MM.1S (cell line): ENCODE results near the gene RMND1.
"Not testable (repeated sequence)": the region's sequence is repeated elsewhere in the genome, so short reads cannot be mapped to it uniquely, and the experiment has no call there.

Experiments used
- DNase-seq: peaks from one replicate; pipeline ENCODE4 v3.0.0-alpha.2; 2015
- H2AFZ ChIP-seq: fragments of 300-600 bp; sonication (generic); 2 replicates; pipeline ENCODE4 v1.6.0; 2016; ENCODE audit warnings: antibody characterized with exemption, low read length
- H3F3A ChIP-seq: fragments of 300-600 bp; sonication (generic); 2 replicates; pipeline ENCODE4 v1.6.1; 2016; ENCODE audit warnings: mild to moderate bottlenecking, antibody characterized with exemption, low read length, moderate library complexity, mixed read lengths; ENCODE audit not compliant: insufficient read depth
- H3K27ac ChIP-seq: fragments of 300-600 bp; sonication (generic); 2 replicates; pipeline ENCODE4 v1.5.1; 2016; ENCODE audit warnings: mild to moderate bottlenecking, low read length
- H3K27me3 ChIP-seq: fragments of 300-600 bp; sonication (generic); replicated peaks from 2 replicates; pipeline ENCODE4 v1.6.0; 2016; ENCODE audit warnings: low read length; ENCODE audit not compliant: insufficient read depth
- H3K36me3 ChIP-seq: fragments of 300-600 bp; sonication (generic); replicated peaks from 2 replicates; pipeline ENCODE4 v1.6.1; 2016; ENCODE audit warnings: mild to moderate bottlenecking, low read length, mixed read lengths; ENCODE audit not compliant: insufficient read depth
- H3K4me1 ChIP-seq: fragments of 300-600 bp; sonication (generic); 2 replicates; pipeline ENCODE4 v1.6.1; 2016; ENCODE audit warnings: low read length, mixed read lengths
- H3K4me2 ChIP-seq: fragments of 300-600 bp; sonication (generic); 2 replicates; pipeline ENCODE4 v1.6.0; 2016; ENCODE audit warnings: low read depth, low read length
- H3K4me3 ChIP-seq: fragments of 300-600 bp; sonication (generic); 2 replicates; pipeline ENCODE4 v1.5.1; 2016; ENCODE audit warnings: low read length, mixed read lengths
- H3K79me2 ChIP-seq: fragments of 300-600 bp; sonication (generic); 2 replicates; pipeline ENCODE4 v1.6.1; 2016; ENCODE audit warnings: mixed run types, low read length, mixed read lengths
- H3K9ac ChIP-seq: fragments of 300-600 bp; sonication (generic); 2 replicates; pipeline ENCODE4 v1.6.1; 2016; ENCODE audit warnings: low read length, mixed read lengths
- H3K9me2 ChIP-seq: fragments of 300-600 bp; sonication (generic); replicated peaks from 2 replicates; pipeline ENCODE4 v1.6.1; 2016; ENCODE audit warnings: mild to moderate bottlenecking, low read length, mixed read lengths; ENCODE audit not compliant: insufficient read depth
- H3K9me3 ChIP-seq: fragments of 300-600 bp; sonication (generic); replicated peaks from 2 replicates; pipeline ENCODE4 v1.6.1; 2016; ENCODE audit warnings: mild to moderate bottlenecking, low read length, mixed read lengths; ENCODE audit not compliant: insufficient read depth
- H4K20me1 ChIP-seq: fragments of 300-600 bp; sonication (generic); 2 replicates; pipeline ENCODE4 v1.6.1; 2016; ENCODE audit warnings: mild to moderate bottlenecking, low read length, moderate library complexity, mixed read lengths; ENCODE audit not compliant: insufficient read depth
- EZH2 ChIP-seq: fragments of 300-600 bp; sonication (generic); optimal IDR thresholded peaks from 2 replicates; pipeline ENCODE3; 2017; ENCODE audit warnings: low read depth, mild to moderate bottlenecking, antibody characterized with exemption, low read length, mixed read lengths
- EZH2phosphoT487 ChIP-seq: fragments of 300-600 bp; sonication (generic); IDR thresholded peaks from 2 replicates; pipeline ENCODE4 v1.6.1; 2018; ENCODE audit warnings: antibody characterized with exemption, low read length
- TF ChIP-seq, protein P1 (sequence below): fragments of 300-600 bp; sonication (generic); IDR thresholded peaks from 2 replicates; pipeline ENCODE4 v1.5.1; 2016; ENCODE audit warnings: antibody characterized with exemption, low read length, mixed read lengths

RMND1 gene

DNA sequence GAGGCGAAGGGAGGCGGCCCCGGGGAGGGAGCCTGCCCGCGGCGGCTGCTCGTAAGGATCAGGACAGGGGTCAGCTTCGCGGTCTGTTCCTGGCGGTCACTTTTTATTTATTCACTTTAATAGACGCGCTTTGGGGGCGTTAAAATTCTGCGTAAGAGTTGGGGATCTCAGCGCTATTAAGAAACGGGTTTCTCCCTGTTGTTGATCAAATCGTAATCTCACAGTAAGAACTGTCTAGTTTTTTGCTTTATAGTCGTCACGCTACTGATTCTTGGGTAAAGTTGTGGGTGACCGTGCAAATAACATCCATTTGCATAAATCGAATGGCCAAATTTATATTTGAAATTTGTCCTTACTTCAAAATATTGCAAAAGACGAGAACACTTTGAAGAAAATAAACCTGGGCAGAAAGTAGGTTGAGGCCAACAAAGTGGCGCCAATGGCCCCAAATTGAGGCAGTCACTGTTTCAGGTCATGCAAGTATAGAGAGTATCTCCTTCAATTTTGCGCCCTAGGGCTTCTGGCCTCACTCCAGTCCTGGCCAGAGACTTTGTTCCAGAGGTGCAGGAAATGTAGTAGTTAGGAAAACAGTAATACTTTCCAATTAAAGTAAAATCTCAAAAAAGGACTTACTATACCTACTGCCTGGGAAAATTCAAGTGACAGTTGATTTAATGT is 963 bp upstream of the RMND1 start:
- peaks cover 30% of the 10 kb centered on the region for H3K79me2 ChIP-seq
- no peaks in the 10 kb centered on the region for H3F3A ChIP-seq
- no peaks in the 10 kb centered on the region for H3K27me3 ChIP-seq
- H4K20me1 ChIP-seq: no peaks in the 10 kb centered on the region
- H3K9me2 ChIP-seq: no peaks in the 10 kb centered on the region
- H3K4me2 ChIP-seq: peak overlapping the region; percentile 66
- H3K9me3 ChIP-seq: no peaks in the 10 kb centered on the region
- H2AFZ ChIP-seq: peak overlapping the region; percentile 86
- no peaks in the 10 kb centered on the region for H3K36me3 ChIP-seq
- peak overlapping the region; percentile 79; the same call in 1 of the 2 replicates for H3K27ac ChIP-seq
- no peaks in the 10 kb centered on the region for H3K4me1 ChIP-seq
- no peak for TF ChIP-seq EZH2
- TF ChIP-seq, protein P1, sequence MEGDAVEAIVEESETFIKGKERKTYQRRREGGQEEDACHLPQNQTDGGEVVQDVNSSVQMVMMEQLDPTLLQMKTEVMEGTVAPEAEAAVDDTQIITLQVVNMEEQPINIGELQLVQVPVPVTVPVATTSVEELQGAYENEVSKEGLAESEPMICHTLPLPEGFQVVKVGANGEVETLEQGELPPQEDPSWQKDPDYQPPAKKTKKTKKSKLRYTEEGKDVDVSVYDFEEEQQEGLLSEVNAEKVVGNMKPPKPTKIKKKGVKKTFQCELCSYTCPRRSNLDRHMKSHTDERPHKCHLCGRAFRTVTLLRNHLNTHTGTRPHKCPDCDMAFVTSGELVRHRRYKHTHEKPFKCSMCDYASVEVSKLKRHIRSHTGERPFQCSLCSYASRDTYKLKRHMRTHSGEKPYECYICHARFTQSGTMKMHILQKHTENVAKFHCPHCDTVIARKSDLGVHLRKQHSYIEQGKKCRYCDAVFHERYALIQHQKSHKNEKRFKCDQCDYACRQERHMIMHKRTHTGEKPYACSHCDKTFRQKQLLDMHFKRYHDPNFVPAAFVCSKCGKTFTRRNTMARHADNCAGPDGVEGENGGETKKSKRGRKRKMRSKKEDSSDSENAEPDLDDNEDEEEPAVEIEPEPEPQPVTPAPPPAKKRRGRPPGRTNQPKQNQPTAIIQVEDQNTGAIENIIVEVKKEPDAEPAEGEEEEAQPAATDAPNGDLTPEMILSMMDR: no peak
- TF ChIP-seq EZH2phosphoT487: no peak
- peak overlapping the region; percentile 72 for H3K9ac ChIP-seq
- peak overlapping the region; percentile 64 for H3K4me3 ChIP-seq
- DNase-seq: peak; percentile 17

DNA sequence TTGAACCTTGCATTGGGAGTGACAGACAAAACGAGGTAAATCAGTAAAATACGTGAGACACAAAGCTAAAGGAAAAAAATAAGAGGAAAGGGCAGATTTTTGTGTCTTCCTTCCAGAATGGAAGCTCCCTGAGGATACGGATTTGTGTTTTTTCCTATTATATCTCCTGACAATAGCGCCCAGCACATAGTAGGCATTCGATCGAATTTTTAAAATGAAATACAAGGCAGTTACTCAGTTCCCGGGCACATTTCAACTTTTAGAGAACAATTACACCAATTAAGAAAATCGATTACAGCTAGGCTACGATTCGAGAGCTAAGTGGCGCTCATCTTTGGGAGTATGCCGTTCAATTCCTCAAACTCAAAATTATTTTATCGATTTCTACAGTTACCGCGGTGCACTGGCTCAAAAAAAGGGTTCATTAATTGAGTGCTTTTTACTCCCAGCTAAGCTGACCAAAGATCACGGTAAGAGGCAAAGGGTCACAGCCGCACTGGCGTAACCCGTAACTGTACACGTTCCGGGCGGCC is 443 bp downstream of the RMND1 start:
- H2AFZ ChIP-seq: peak overlapping the region; percentile 78

DNA sequence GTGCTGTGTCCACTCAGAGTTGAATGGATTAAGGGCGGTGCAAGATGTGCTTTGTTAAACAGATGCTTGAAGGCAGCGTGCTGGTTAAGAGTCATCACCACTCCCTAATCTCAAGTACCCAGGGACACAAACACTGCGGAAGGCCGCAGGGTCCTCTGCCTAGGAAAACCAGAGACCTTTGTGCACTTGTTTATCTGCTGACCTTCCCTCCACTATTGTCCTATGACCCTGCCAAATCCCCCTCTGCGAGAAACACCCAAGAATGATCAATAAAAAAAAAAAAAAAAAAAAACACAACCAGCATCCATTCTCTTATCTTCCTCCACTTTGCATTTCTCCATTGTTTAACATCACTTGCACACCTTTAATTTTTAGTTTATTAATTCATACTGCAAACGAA is 998 bp downstream of the RMND1 start:
- not testable (repeated sequence) for H3K27me3 ChIP-seq, H3K9me3 ChIP-seq, H4K20me1 ChIP-seq, H3K9me2 ChIP-seq, DNase-seq, H2AFZ ChIP-seq, H3K4me1 ChIP-seq, H3K27ac ChIP-seq, H3F3A ChIP-seq, H3K36me3 ChIP-seq
- H3K79me2 ChIP-seq: peaks cover 30% of the 10 kb centered on the region
- H3K9ac ChIP-seq: peak overlapping the region; percentile 65; the same call in 1 of the 2 replicates
- peak overlapping the region; percentile 84 for H3K4me3 ChIP-seq
- peak overlapping the region; percentile 62 for H3K4me2 ChIP-seq

More for the DNA sequence above, 443 bp downstream of the RMND1 start:
- Histone ChIP-seq H3K36me3 (no peaks in the 10 kb centered on the region), H3K27me3 (no peaks in the 10 kb centered on the region), H3K79me2 (peaks cover 30% of the 10 kb centered on the region), H3K27ac (peak overlapping the region; percentile 35; the same call in 1 of the 2 replicates), H3K4me2 (peak overlapping the region; percentile 62), H3K9ac (peak overlapping the region; percentile 65), H3K9me2 (no peaks in the 10 kb centered on the region), H3F3A (no peaks in the 10 kb centered on the region), H4K20me1 (no peaks in the 10 kb centered on the region), H3K4me1 (no peaks in the 10 kb centered on the region), H3K9me3 (no peaks in the 10 kb centered on the region), H3K4me3 (peak overlapping the region; percentile 84)
- no peak for DNase-seq
- TF ChIP-seq, protein P1: no peak
- TF ChIP-seq EZH2: no peak

DNA sequence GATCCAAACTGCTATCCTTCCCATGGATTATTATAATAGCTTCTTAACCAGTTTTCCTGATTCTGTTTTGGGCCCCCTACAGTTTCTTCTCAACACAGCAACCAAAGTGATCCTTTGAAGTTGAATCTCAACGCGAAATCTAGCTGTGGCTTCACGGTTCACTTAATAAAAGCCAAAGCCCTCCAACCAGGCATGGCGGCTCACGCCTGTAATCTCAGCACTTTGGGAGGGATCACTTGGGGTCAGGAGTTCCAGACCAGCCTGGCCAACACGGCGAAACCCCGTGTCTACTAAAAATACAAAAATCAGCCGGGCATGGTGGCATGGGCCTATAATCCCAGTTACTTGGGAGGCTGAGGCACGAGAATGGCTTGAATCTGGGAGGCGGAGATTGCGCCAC is 3.3 kb downstream of the RMND1 start:
- Histone ChIP-seq H3K4me2 (no peak overlapping the region), H4K20me1 (no peaks in the 10 kb centered on the region), H3K27ac (no peak overlapping the region), H3K9ac (no peak overlapping the region), H3K4me3 (no peak overlapping the region), H2AFZ (no peak overlapping the region), H3F3A (no peaks in the 10 kb centered on the region), H3K4me1 (no peaks in the 10 kb centered on the region), H3K79me2 (peaks cover 19% of the 10 kb centered on the region), H3K27me3 (no peaks in the 10 kb centered on the region), H3K9me2 (no peaks in the 10 kb centered on the region), H3K36me3 (no peaks in the 10 kb centered on the region), H3K9me3 (no peaks in the 10 kb centered on the region)
- DNase-seq: no peak
- no peak for TF ChIP-seq EZH2phosphoT487
- no peak for TF ChIP-seq EZH2
- TF ChIP-seq, protein P1: no peak
